Esophagus squamous epithelium (tissue), 5 donors: ENCODE measurements around the gene SH3RF2. TPM values are rescaled to one million over a fixed set of nuclear protein-coding genes. Genes with fewer than 3 reads are reported as not detected.

ENCODE experiments used
- DNase-seq: peaks from one replicate; lab custom pipeline; 2025; lab: John Stamatoyannopoulos, UW
- H3K27ac ChIP-seq, 4 donors: fragments of 200-600 bp; sonication (generic); one replicate each; pipeline ENCODE4 v1.5.1; 2016 to 2019; ENCODE audit warnings: mild to moderate bottlenecking in 1 of 4
- H3K27me3 ChIP-seq, 4 donors: fragments of 200-600 bp; sonication (generic); 1 replicate in 3 of 4; 2 replicates in 1 of 4; pipeline versions ENCODE4 v1.5.1 to v1.6.0; 2017 to 2021; ENCODE audit warnings: antibody characterized with exemption in 1 of 4
- H3K36me3 ChIP-seq, 3 donors: fragments of 200-600 bp; sonication (generic); one replicate each; pipeline ENCODE4 v1.5.1; 2016 to 2019
- H3K4me1 ChIP-seq, 3 donors: fragments of 200-600 bp; sonication (generic); one replicate each; pipeline ENCODE4 v1.5.1; 2017 to 2019
- H3K4me3 ChIP-seq, 4 donors: fragments of 200-600 bp; sonication (generic); 1 replicate in 3 of 4; 2 replicates in 1 of 4; pipeline ENCODE4 v1.5.1; 2016 to 2019; ENCODE audit warnings: mild to moderate bottlenecking in 2 of 4, moderate library complexity in 1 of 4
- H3K9me3 ChIP-seq, 3 donors: fragments of 200-600 bp; sonication (generic); one replicate each; pipeline ENCODE4 v1.5.1; 2016 to 2019
- POLR2A ChIP-seq, 4 donors: fragments of 450-650 bp; IDR thresholded peaks; one replicate each; pipeline ENCODE4 v1.6.1; 2017; ENCODE audit warnings: antibody characterized with exemption in 4 of 4, mild to moderate bottlenecking in 4 of 4, moderate library complexity in 3 of 4
- WGBS, 2 donors: methylation state at CpG; one replicate each; pipeline ENCODE4 v1.1.5; 2018; 5-methylcytosine and 5-hydroxymethylcytosine counted together
- intact Hi-C: fragments of 100-400 bp; cut with DNase I; formaldehyde crosslinking; loops from one replicate; pipeline ENCODE4 v1.15.0; 2022
- total RNA-seq, 4 donors: library from RNA; depleted of rRNA; stranded (reverse); fragments of >200 nt; gene quantifications; one replicate each; pipeline ENCODE4 v1.1.0, GENCODE V29; 2016
- TF ChIP-seq, protein P1 (sequence below), 6 experiments: fragments of 450-650 bp in 4 of 6; fragments of 200-600 bp in 2 of 6; sonication (generic) in 2 of 6; IDR thresholded peaks; one replicate each; pipeline ENCODE4 v1.5.1; 2016 to 2019; ENCODE audit warnings: antibody characterized with exemption in 6 of 6, mild to moderate bottlenecking in 4 of 6, moderate library complexity in 4 of 6
- donor health status: DM: yes; HTN: yes; CAD: no.

The SH3RF2 gene
- total RNA-seq, 4 donors from 2014 or later, result 33.4 to 63.1 (median 59.1) TPM

DNA sequence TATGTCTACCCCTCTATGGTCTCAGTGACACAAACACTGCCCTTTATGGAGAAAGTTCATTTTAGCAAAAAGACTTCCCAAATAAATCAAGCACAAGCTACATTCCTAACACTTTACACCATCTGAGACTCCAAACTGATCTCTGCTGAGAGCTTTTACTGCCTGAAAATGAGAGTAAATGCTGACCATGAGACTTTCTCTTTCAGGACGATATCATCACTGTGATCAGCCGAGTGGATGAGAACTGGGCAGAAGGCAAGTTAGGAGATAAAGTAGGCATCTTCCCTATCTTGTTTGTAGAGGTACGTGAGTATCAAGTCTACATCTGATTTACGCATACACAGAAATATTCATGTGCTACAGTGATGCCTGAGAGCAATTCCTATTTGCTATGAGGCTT lies 67.5 kb downstream of the SH3RF2 start:
- no peak overlapping the region for H3K4me3 ChIP-seq
- 63 to 83% methylated on average over 4 of the region's 4 CpGs for WGBS, 2 donors
- DNase-seq, result no peak
- peaks cover 0 to 76% (median 0%) of the 10 kb centered on the region in 3 donors for H3K36me3 ChIP-seq
- no peaks in the 10 kb centered on the region for H3K9me3 ChIP-seq
- no peak overlapping the region for H3K27ac ChIP-seq
- intact Hi-C loops, result no loop called here
- no peaks in the 10 kb centered on the region for H3K27me3 ChIP-seq
- TF ChIP-seq POLR2A (IDR thresholded peaks at IDR 0.05), result no peak
- TF ChIP-seq, protein P1, sequence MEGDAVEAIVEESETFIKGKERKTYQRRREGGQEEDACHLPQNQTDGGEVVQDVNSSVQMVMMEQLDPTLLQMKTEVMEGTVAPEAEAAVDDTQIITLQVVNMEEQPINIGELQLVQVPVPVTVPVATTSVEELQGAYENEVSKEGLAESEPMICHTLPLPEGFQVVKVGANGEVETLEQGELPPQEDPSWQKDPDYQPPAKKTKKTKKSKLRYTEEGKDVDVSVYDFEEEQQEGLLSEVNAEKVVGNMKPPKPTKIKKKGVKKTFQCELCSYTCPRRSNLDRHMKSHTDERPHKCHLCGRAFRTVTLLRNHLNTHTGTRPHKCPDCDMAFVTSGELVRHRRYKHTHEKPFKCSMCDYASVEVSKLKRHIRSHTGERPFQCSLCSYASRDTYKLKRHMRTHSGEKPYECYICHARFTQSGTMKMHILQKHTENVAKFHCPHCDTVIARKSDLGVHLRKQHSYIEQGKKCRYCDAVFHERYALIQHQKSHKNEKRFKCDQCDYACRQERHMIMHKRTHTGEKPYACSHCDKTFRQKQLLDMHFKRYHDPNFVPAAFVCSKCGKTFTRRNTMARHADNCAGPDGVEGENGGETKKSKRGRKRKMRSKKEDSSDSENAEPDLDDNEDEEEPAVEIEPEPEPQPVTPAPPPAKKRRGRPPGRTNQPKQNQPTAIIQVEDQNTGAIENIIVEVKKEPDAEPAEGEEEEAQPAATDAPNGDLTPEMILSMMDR (IDR thresholded peaks at IDR 0.05), result no peak
- no peaks in the 10 kb centered on the region for H3K4me1 ChIP-seq

DNA sequence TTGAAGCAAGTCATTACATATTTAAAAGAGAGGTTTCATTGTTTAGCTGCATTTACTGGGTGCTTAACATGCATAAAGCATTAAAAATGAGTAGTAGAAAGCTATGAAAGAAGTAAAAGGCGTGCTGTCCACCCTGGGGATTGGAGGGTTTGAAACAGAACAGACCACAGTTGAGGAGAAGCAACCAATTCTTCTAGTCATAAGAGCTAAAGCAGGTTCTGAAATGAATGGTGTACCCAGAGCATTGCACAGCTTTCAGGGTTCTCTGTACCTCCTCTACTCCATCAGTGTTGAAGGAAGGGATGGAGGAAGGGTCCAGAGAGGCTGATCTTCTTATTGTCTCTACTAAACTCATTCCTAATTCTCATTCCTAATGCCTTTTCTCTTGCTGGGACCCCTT lies 68.9 kb downstream of the SH3RF2 start:
- intact Hi-C loops, result no loop called here
- WGBS, 2 donors, result 72 to 95% methylated on average over 1 of the region's 1 CpG

DNA sequence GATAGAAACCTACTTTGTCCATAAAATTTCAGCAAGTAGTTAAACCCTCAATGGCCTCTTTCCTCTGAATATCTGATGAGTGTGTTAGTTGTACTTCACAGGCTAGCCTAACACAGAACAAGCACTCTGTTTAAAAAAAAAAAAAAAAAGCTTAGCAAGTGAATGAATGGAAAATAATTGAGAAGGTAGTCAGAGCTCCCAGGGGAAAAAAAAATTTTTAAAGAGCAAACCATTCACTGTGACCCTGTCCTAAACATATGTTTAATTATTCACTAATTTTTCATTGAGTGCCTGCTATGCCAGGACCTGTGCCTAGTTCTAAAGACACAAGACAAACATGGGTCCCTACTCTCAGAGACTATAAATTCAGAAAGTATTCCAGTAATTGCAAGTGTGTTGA lies 69.3 kb downstream of the SH3RF2 start:
- no peaks in the 10 kb centered on the region for H3K4me1 ChIP-seq
- H3K27me3 ChIP-seq, result no peaks in the 10 kb centered on the region
- H3K4me3 ChIP-seq, result no peak overlapping the region
- TF ChIP-seq, protein P1 (IDR thresholded peaks at IDR 0.05), result no peak
- TF ChIP-seq POLR2A (IDR thresholded peaks at IDR 0.05), result no peak
- H3K27ac ChIP-seq, result no peak overlapping the region
- intact Hi-C loops, result no loop called here
- DNase-seq, result no peak
- H3K9me3 ChIP-seq, result no peaks in the 10 kb centered on the region
- peaks cover 0 to 82% (median 0%) of the 10 kb centered on the region in 3 donors for H3K36me3 ChIP-seq

More for the DNA sequence above, 68.9 kb downstream of the SH3RF2 start:
- no peak for DNase-seq
- Histone ChIP-seq H3K27me3 (no peaks in the 10 kb centered on the region), H3K27ac (no peak overlapping the region), H3K9me3 (no peaks in the 10 kb centered on the region), H3K4me1 (no peaks in the 10 kb centered on the region), H3K4me3 (no peak overlapping the region), H3K36me3 (peaks cover 0 to 83% (median 0%) of the 10 kb centered on the region in 3 donors)
- no peak for TF ChIP-seq POLR2A (IDR thresholded peaks at IDR 0.05)
- TF ChIP-seq, protein P1 (IDR thresholded peaks at IDR 0.05), result no peak

DNA sequence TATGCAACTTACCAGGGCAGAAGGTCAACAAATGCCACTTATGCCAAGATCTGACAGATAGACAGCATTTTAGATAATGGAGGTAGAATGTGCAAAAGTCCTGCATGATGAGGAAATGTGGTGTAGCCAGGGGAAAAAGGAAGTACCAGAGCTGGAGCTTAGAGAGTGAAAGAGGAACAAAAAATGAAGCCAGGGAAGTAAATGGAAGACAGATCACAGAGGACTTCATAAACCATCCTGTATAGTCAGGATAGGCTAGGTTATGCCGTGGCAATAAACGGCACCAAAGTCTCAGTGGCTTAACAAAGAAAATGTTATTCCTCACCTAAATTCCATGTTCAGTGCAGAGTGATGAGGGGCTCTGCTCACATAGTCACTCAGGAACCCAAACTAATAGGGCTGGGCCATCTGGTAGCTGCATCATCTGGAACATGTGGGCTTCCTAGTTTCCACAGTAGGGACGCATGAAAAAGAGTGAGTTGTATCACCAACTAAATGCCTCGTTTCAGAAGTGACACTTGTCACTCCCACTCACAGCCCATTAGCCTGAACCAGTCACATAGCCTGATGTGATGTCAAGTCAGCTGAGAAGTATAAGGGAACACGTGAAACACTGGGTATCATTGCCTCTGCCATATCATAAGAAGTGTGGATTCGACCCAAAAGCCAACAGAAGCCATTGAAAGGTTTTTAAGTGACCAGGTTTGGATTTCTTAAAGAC lies 70.3 kb downstream of the SH3RF2 start:
- H3K36me3 ChIP-seq, result peaks cover 0 to 73% (median 0%) of the 10 kb centered on the region in 3 donors
- intact Hi-C loops, result no loop called here

DNA sequence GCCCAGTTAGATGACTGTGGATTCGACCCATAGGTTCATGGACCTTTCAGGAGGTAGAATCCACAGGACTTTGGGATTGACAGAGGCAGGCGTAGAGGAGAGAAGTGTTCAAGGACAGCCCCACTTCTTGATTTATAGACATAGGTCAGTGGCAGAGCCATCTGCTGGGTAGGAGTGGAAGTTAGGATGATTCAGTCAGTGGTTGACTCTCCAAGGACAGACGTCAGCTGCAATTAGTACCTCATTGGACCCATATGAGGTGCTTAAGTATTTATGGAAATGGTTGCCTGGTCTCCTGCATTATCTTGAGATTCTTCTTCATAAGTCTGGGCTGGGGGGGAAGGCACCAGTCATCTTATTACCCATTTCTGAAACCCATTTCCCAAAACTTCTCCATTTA lies 70.9 kb downstream of the SH3RF2 start:
- TF ChIP-seq POLR2A (IDR thresholded peaks at IDR 0.05), result no peak
- TF ChIP-seq, protein P1 (IDR thresholded peaks at IDR 0.05), result no peak
- Histone ChIP-seq H3K9me3 (no peaks in the 10 kb centered on the region), H3K36me3 (peaks cover 0 to 67% (median 0%) of the 10 kb centered on the region in 3 donors), H3K4me1 (no peaks in the 10 kb centered on the region), H3K27ac (no peak overlapping the region), H3K27me3 (no peaks in the 10 kb centered on the region), H3K4me3 (no peak overlapping the region)
- 69 to 70% methylated on average over 3 of the region's 3 CpGs for WGBS, 2 donors
- intact Hi-C loops, result no loop called here
- DNase-seq, result no peak

More for the DNA sequence above, 70.3 kb downstream of the SH3RF2 start:
- H3K27ac ChIP-seq, result no peak overlapping the region
- no peaks in the 10 kb centered on the region for H3K27me3 ChIP-seq
- no peaks in the 10 kb centered on the region for H3K4me1 ChIP-seq
- TF ChIP-seq POLR2A (IDR thresholded peaks at IDR 0.05), result no peak
- TF ChIP-seq, protein P1 (IDR thresholded peaks at IDR 0.05), result no peak
- H3K4me3 ChIP-seq, result no peak overlapping the region
- no peaks in the 10 kb centered on the region for H3K9me3 ChIP-seq
- DNase-seq, result no peak
- WGBS, 2 donors, result 74 to 78% methylated on average over 5 to 6 of the region's 6 CpGs
